NCI-H460 (cell line): ENCODE data around the gene ZNF880. TPM values are rescaled to one million over a fixed set of nuclear protein-coding genes. Genes with fewer than 3 reads are reported as not detected.
"Not testable (repeated sequence)": the region's sequence is repeated elsewhere in the genome, so short reads cannot be mapped to it uniquely, and the experiment has no call there.

Source experiments
- DNase-seq: peaks from one replicate; pipeline ENCODE4 v3.0.0-alpha.2; 2016; ENCODE audit warnings: low read depth; ENCODE audit errors: extremely low read depth
- polyA plus RNA-seq: library from polyadenylated mRNA; depleted of rRNA; stranded (reverse); fragments of >200 nt; gene quantifications from 2 replicates; pipeline ENCODE4 v1.2.3, GENCODE V29; 2014; cell fraction: nucleus; rRNA removed
- total RNA-seq: library from RNA; depleted of rRNA; stranded (reverse); fragments of >200 nt; shearing (Covaris generic); gene quantifications from 2 replicates; pipeline ENCODE4 v1.2.3, GENCODE V29; 2014; rRNA removed

Gene ZNF880
- 0.35 and 1.1 TPM in 2 replicates for total RNA-seq
- 0.21 TPM in 1 of 2 replicates, not detected in the other for polyA plus RNA-seq

DNA sequence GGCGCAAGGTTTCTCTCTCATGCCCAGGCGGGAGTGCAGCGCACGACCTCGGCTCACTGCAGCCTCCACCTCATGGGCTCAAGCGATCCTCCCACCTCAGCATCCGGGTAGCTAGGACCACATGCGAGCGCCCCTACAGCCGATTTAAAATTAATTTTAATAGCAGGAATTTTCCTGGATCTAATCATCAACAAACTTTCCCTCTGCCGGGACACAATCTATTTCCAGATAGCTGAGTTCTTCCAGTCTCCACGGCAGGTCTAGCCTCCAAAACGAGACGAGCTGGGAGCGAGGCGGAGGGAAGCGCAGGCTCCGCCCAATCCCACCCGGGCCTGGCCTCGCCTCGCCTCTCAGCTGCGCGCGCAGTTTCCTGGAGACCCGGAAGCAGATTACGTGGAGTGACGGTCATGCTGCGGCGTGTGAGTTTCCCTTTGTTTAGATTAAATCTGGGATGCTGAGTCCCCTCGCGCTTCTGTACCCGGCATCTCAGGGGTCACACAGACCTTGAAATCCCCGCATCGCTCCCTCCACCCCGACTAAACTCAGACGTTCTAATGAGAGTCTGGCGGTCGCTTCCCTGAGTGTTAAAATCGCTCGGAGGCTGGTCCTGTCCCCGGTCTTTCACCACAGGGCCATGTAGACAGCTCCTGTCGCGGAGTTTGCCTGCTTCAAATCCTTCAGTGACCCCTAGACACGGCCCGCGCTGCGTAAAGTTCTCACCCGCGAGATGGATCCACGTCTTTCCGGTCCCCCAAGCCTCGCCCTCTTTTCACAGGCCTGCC is at the start of gene ZNF880:
Gene ZNF880, plus strand, starts transcription at position 365 of the 782 bp plus-strand sequence. Its CDS starts 43 bp downstream, at position 408.
- no peak for DNase-seq

DNA sequence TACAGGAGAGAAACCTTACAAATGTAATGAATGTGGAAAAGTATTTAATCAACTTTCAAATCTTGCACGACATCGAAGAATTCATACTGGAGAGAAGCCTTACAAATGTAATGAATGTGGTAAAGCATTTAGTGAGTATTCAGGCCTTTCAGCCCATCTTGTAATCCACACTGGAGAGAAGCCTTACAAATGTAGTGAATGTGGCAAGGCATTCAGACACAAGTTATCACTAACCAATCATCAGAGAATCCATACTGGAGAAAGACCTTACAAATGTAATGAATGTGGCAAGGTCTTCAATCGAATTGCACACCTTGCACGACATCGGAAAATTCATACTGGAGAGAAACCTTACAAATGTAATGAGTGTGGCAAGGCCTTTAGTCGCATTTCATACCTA is 47.3 kb upstream of the ZNF880 start:
- DNase-seq, result no peak

DNA sequence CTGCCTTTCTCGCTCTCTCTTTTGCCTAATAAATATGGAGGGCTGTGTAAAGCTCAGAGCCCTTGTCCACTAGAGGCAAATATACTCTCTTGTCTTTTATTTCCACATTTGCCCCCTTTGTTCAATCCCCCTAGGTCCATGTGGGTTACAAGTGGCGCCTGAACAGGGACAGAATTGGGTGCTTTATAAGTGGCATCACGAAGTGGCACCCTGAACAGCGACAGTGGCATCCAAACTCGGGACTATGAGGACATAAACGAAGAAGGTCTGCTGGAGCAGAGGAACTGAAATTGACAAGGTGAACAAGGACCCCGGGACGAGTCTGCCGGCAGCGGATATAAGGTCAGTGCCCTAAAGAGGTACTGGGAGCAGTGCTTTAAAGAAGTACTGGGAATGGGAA is 38.0 kb upstream of the ZNF880 start:
- DNase-seq, result no peak

DNA sequence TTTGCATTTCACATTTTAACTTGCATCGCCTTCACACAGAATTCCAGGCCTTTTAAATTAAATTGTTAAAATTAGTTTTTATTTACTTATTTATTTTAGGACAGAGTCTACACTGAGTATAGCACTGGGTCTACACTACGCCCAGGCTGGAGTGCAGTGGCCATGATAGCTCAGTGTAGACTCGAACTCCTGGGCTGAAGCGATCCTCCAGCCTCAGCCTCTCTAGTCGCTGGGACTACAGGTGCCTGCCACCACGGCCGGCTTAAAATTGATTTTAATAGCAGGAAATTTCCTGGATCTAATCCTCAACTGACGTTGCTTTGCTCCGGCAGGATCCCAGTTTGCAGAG is 34.0 kb upstream of the ZNF880 start:
- DNase-seq, result no peak

DNA sequence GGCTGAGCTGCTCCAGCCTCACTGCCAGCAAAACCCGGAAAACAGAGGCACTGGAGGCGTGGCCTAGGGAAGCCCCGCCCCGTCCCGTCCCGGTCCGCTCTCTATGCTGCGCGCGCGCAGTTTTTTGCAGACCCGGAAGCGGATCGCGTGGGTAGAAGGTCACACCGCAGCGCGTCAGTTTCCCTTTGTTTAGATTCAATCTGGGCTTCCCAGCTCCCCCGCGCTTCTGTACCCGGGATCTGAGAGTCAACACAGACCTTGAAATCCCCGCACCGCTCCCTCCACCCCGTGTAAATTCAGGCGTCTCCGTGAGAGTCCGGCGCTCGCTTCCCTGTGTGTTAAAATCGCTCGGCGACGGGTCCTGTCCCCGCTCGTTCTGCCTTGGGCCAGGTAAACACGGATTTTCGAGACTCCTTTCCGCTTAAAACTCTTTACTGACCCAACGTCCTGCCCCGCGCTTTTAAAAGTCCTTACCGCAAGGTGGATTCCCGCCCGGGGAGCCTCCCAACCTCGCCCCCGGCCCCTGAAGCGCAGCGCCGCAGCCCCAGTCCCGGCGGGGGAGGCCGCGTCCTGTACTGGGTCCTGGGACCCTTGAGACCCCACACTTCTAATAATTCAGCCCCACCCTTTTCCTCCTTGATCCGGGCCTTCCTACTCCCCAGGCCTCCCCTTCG is 33.5 kb upstream of the ZNF880 start, which contains the start of gene ZNF610:
Gene ZNF610, plus strand, starts transcription at position 127 of the 674 bp plus-strand sequence. CDS start 12,930 bp downstream, outside the sequence.
- DNase-seq, result peak; percentile 65

DNA sequence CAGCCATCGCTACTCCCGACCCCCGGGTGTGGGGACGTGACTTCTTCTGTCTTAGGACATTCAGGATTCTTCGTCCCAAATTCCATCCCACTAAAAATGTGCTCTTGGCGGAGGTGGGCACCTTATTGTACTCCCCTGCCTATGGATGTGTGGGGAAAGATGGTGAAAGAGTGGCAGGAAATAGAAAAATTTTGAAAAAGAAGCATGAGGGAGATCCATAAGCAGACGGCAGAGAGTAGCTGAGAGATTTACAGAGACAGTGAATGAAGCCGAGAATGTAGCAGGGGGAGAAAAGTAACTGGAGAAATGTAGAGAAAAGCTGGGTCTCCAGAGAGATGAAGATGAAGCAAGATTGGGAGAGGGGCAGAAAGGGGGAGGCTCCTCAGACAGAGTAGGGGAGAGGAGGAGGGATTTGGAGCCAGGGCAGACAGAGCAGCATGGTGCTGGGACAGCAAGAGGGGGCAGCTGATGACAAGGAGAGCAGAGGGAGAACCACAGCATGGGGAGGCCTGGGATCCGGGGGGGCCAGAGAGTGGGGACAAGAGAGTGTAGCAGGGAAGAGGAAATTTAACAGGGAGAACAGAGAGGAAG is 32.8 kb upstream of the ZNF880 start:
- DNase-seq, result no peak

DNA sequence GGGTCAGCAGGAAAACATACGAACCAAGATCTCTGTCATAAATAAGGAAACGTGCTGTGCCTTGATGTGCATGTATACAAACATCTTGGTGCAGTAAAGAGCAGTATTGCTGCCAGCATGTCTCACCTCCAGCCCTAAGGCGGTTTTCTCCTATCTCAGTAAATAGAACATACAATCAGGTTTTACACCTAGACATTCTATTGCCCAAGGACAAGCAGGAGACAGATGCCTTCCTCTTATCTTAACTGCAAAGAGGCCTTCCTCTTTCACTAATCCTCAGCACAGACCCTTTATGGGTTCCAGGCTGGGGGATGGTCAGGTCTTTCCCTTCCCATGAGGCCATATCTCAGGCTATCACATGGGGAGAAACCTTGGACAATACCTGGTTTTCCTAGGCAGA is 30.7 kb upstream of the ZNF880 start:
- DNase-seq, result not testable (repeated sequence)

DNA sequence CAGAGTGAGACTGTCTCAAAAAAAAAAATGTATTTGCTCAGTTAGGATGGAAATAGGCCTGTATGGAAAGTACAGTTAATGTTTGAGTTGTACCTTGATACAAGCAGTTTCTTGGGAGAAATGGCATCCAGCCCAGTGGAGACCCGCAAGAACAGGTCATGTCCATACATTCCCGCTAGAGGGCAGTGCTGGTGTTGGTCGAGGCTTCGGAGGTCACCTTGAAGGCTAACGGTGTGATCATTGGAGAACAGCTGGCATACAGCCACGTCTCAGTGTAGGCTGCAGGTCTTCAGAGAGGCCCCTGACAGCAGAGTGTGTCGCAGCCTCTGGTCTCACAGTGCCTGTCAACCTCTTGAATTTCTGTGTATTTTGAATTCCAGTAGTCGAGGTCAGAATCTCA is 26.2 kb upstream of the ZNF880 start:
- no peak for DNase-seq

DNA sequence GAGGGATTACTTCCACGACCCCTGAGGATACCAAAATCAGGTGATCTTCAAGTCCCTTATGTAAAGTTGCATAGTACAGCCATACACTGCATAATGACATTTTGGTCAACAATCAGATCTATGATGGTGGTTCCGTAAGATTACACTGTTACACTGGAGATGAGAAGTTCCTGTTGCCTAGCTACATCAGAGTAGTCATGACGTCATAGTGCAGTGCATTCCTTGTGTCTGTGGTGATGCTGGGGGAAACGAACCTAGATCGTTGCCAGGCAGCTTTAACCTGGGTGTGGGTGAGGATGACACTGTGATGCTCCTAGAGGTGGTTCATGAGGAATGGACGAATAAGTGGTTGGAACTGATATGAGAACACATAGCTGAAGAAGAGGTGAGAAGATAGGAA is 24.6 kb upstream of the ZNF880 start:
- DNase-seq, result no peak

DNA sequence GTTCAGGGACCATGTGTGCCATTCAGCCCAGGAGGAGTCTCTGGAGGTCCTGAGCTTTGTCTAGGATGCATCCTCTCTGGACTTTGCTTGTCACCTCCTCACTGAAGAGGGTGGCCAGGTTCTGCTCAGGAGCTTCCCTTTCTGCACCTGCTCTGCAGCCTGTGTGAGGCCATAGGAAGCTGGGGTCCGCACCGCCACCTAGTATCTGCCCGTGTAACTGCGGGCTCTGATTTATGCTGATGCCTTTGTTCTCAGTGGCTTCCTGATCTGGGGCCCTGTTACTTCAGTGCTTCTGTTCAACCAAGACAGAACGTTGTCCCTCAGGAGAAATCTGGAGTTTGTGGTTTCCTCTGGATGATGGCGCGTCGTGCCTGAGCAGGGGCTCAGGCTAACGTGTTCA is 18.2 kb upstream of the ZNF880 start:
- no peak for DNase-seq

DNA sequence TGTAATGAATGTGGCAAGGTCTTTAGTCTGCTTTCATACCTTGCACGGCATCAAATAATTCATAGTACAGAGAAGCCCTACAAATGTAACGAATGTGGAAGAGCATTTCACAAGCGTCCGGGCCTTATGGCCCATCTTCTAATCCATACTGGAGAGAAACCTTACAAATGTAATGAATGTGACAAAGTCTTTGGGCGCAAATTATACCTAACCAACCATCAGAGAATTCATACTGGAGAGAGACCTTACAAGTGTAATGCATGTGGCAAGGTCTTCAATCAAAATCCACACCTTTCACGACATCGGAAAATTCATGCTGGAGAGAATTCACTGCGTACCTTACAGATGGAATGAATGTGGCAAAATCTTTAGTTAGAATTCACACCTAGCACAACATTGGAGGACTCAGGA is 3.3 kb upstream of the ZNF880 start:
- DNase-seq, result no peak

DNA sequence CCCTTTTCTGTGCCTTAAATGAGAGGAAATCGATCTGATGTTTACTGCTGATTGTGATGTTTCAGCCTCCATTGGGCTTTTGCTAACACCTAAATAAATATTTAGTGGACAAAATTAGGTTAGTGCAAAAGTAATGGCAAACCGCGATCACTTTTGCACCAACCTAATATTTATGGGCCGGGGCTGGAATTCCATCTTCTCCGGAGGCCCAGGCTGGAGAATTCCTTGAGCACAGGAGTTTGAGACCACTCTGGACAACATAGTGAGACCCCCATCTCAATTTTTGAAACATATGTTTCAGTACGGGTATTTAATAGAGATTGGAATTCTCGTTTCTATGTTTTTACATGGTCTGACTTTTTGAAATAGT is 603 bp downstream of the ZNF880 start:
- DNase-seq, result no peak

DNA sequence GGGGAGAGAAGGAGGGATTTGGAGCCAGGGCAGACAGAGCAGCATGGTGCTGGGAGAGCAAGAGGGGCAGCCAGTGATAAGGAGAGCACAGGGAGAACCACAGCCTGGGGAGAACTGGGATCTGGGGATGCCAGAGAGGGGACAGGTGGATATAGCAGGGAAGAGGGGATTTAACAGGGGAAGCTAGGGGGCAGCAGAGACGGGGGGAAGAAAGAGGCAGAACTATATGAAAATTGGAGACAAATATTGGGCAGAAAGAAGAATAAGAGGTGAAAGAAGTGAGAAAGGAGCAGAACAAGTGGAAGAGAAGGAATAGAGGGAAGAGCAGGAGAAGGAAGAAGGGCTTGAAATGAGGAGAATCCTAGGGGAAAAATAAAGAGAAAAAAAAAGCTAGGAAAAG is 21.4 kb downstream of the ZNF880 start:
- no peak for DNase-seq

DNA sequence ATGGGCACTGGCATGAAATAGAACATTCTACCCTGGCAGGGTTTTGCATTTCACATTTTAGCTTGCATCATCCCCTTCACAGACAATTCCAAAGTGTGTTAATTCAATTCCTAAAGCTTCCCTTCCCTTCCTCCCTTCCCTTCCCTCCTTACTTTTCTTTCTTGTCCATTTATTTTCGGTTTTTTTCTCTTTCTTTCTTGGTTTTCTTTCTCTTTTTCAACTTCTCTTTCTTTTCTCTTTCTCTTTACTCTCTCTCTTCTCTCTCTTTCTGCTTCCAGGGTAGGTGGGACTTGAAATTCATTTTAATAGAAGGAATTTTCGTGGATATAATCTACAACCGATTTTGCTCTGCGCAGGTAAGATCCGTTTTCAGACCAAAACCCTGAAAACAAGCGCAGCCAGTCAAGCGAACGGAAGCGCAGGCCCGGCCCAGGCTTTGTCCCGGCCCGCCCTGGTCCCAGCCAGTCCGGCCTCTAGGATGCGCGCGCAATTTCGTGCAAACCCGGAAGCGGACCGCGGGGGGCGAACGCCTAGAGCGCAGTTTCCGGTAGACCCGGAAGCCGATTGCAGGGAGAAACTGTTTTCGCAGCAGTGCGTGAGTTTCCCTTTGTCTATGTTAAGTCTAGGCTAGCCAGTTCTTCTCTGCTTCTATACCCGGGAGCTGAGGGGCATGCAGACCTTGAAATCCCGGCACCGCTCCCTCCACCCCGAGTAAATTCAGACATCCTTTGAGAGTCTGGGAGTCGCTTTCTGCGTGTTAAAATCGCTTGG is 27.8 kb downstream of the ZNF880 start, which contains the start of gene ZNF528:
Gene ZNF528, plus strand, starts transcription at position 540 of the 771 bp plus-strand sequence. CDS start 4,165 bp downstream, outside the sequence.
- DNase-seq, result peak; percentile 39

DNA sequence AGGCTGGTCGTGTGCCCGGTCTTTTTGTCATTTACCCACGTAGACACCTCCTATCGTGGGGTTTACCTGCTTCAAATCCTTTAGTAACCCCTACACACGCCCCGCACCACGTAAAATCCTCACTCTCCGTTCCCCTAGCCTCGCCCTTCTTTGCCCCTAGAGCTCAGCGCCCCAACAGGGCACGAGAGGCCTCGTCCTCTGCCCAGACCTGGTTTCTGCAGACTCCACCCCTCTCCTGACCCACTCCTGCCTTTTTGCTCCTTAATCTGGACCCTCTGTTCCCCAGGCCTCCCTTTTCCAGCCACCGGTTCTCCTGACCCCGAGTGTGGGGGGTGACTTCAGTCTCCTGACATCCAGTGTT is 28.3 kb downstream of the ZNF880 start:
- DNase-seq, result no peak

DNA sequence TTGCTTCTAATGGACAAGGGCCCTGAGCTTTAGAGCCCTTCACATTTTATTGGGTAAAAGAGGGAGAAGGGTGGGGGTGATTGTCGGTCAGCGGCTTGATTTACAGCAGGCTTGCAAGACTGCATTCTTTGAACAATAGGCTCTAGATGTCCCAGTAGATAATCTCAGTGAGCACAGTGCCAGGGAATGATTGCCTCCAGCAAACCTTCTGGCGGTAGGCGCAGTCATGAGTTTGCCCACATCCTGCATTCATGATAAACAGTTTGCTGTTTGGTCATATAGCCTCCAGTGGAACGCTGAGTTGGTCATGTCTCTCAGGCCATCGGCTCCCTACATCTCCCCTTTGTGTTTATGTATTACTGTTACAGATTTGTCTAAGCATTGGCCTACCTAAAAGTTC is 40.6 kb downstream of the ZNF880 start:
- DNase-seq, result no peak

DNA sequence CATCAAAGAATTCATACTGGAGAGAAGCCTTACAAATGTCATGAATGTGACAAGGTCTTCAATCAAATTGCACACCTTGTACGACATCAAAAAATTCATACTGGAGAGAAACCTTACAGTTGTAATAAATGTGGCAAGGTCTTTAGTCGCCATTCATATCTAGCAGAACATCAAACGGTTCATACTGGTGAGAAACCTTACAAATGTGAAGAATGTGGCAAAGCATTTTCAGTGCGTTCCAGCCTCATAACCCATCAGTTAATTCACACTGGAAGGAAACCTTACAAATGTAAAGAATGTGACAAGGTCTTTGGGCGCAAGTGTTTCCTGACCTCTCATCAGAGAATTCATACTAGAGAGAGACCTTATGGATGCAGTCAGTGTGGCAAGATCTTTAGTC is 46.0 kb downstream of the ZNF880 start:
- no peak for DNase-seq

DNA sequence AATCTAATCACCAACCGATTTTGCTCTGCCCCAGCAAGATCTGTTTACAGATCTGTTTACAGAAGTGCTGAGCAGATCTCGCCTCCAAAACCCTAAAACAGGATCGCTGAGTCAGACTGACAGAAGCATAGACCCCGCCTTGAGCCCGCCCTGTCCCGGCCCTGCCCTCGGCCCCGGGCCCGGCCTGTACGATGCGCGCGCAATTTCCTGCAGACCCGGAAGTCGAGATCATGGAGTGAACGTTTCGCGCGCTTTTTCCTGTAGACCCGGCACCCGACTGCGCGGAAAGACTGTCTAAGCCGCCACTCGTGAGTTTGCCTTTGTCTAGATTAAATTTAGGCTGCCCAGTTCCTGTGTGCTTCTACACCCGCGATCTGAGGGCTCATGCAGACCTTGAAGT is 59.2 kb downstream of the ZNF880 start, which contains the start of gene ZNF534:
Gene ZNF534, plus strand, starts transcription at position 212 of the 400 bp plus-strand sequence. CDS start 2,327 bp downstream, outside the sequence.
- no peak for DNase-seq
